H1 (cell line): Measurements from ENCODE around the gene DMC1. TPM values are rescaled to one million over a fixed set of nuclear protein-coding genes. Genes with fewer than 3 reads are reported as not detected.

Source experiments
- CTCF ChIA-PET: fragments of 300-600 bp; sonication (Branson Sonifier 250); formaldehyde crosslinking; loops from one replicate; lab custom pipeline; 2021; ENCODE audit not compliant: partially characterized antibody; lab: Charles Lee
- POLR2A ChIA-PET: fragments of 300-600 bp; sonication (Branson Sonifier 250); formaldehyde crosslinking; loops from one replicate; lab custom pipeline; 2021; ENCODE audit warnings: inconsistent platforms; ENCODE audit not compliant: partially characterized antibody; lab: Charles Lee
- DNase-seq, 2 experiments: peaks; one replicate each; pipeline versions ENCODE4 v3.0.0 to v3.0.0-alpha.2; 2010 to 2022; ENCODE audit warnings: low spot score in 2 of 2, low read depth in 1 of 2, mixed read lengths in 1 of 2
- FAIRE-seq: peaks from 2 replicates; lab custom pipeline; 2011; peaks lifted over from hg19 to GRCh38; lab: Jason Lieb, UNC
- H2AFZ ChIP-seq: 2 replicates; pipeline ENCODE4 v1.8.1; 2012; ENCODE audit warnings: low read length, inconsistent platforms
- H2AK5ac ChIP-seq: 2 replicates; pipeline ENCODE4 v1.6.1; 2013; ENCODE audit warnings: low read depth, low read length
- H2BK120ac ChIP-seq: replicated peaks from 2 replicates; pipeline ENCODE3; 2013; ENCODE audit warnings: low read depth, low read length, inconsistent platforms
- H2BK12ac ChIP-seq: 2 replicates; pipeline ENCODE4 v1.6.1; 2013; ENCODE audit warnings: low read depth, low read length
- H2BK15ac ChIP-seq: 2 replicates; pipeline ENCODE4 v1.6.1; 2013; ENCODE audit warnings: low read length
- H2BK20ac ChIP-seq: 2 replicates; pipeline ENCODE4 v1.6.1; 2013; ENCODE audit warnings: low read length
- H2BK5ac ChIP-seq: 2 replicates; pipeline ENCODE4 v1.6.1; 2013; ENCODE audit warnings: low read depth, low read length
- H3K14ac ChIP-seq: 2 replicates; pipeline ENCODE4 v1.6.1; 2013; ENCODE audit warnings: inconsistent platforms; ENCODE audit not compliant: insufficient read length
- H3K18ac ChIP-seq: 2 replicates; pipeline ENCODE4 v1.6.1; 2013; ENCODE audit warnings: low read length; ENCODE audit errors: extremely low read depth
- H3K23ac ChIP-seq: 2 replicates; pipeline ENCODE4 v1.6.1; 2013; ENCODE audit warnings: inconsistent platforms; ENCODE audit not compliant: insufficient read length
- H3K23me2 ChIP-seq: 2 replicates; pipeline ENCODE4 v1.6.1; 2013; ENCODE audit warnings: low read depth, low read length
- H3K27ac ChIP-seq: 2 replicates; pipeline ENCODE4 v1.6.1; 2011; ENCODE audit warnings: low read depth, low read length, inconsistent platforms
- H3K27me3 ChIP-seq, 4 experiments: replicated peaks in 1 of 4; 1 replicate in 1 of 4; 2 replicates in 3 of 4; pipeline versions ENCODE4 v1.6.1 to v1.8.1; 2011 to 2013; ENCODE audit warnings: low read length in 3 of 4, mild to moderate bottlenecking in 3 of 4, inconsistent platforms in 2 of 4, mixed read lengths in 2 of 4, moderate library complexity in 1 of 4; ENCODE audit not compliant: control insufficient read depth in 3 of 4, insufficient read depth in 3 of 4; ENCODE audit errors: extremely low read depth in 1 of 4
- H3K36me3 ChIP-seq, 4 experiments: 2 replicates each; pipeline versions ENCODE4 v1.6.1 to v1.8.1; 2011 to 2013; ENCODE audit warnings: mild to moderate bottlenecking in 4 of 4, low read length in 3 of 4, moderate library complexity in 2 of 4, control low read depth in 1 of 4, inconsistent platforms in 1 of 4; ENCODE audit not compliant: insufficient read depth in 4 of 4, control insufficient read depth in 2 of 4
- H3K4ac ChIP-seq: replicated peaks from 2 replicates; pipeline ENCODE3; 2013; ENCODE audit warnings: low read length, low read depth, mixed read lengths, inconsistent platforms; ENCODE audit not compliant: insufficient read length
- H3K4me1 ChIP-seq, 4 experiments: replicated peaks in 1 of 4; 1 replicate in 1 of 4; 2 replicates in 3 of 4; pipeline versions ENCODE4 v1.6.1 to v1.8.1; 2011 to 2013; ENCODE audit warnings: low read length in 3 of 4, inconsistent platforms in 2 of 4, mixed read lengths in 1 of 4; ENCODE audit not compliant: insufficient read depth in 4 of 4, control insufficient read depth in 3 of 4
- H3K4me2 ChIP-seq, 2 experiments: 2 replicates each; pipeline versions ENCODE4 v1.6.1 to v1.8.1; 2011 to 2013; ENCODE audit warnings: low read depth in 2 of 2, low read length in 2 of 2, control low read depth in 1 of 2, inconsistent platforms in 1 of 2, mild to moderate bottlenecking in 1 of 2; ENCODE audit not compliant: insufficient read depth in 1 of 2
- H3K4me3 ChIP-seq, 4 experiments: fragments of 200-600, 300-600 bp in 1 of 4; sonication (generic), shearing (Covaris generic), sonication (Bioruptor Twin) in 1 of 4; 2 replicates each; pipeline versions ENCODE4 v1.5.1 to v1.8.1; 2011 to 2016; ENCODE audit warnings: low read length in 4 of 4, low read depth in 3 of 4, control low read depth in 2 of 4, inconsistent platforms in 2 of 4, mild to moderate bottlenecking in 2 of 4, mixed read lengths in 1 of 4, moderate library complexity in 1 of 4; ENCODE audit not compliant: insufficient read depth in 2 of 4; ENCODE audit errors: extremely low read depth in 1 of 4
- H3K56ac ChIP-seq: replicated peaks from 2 replicates; pipeline ENCODE3; 2013; ENCODE audit warnings: low read depth, mild to moderate bottlenecking, mixed read lengths, low read length, inconsistent platforms; ENCODE audit not compliant: insufficient read length
- H3K79me1 ChIP-seq: 2 replicates; pipeline ENCODE4 v1.6.1; 2013; ENCODE audit warnings: low read depth, low read length, control low read depth
- H3K79me2 ChIP-seq, 2 experiments: 2 replicates each; pipeline versions ENCODE4 v1.6.1 to v1.8.1; 2012 to 2013; ENCODE audit warnings: low read length in 2 of 2, mild to moderate bottlenecking in 2 of 2, inconsistent platforms in 1 of 2; ENCODE audit not compliant: insufficient read depth in 2 of 2, control insufficient read depth in 1 of 2
- H3K9ac ChIP-seq, 4 experiments: replicated peaks in 1 of 4; 1 replicate in 1 of 4; 2 replicates in 3 of 4; pipeline versions ENCODE4 v1.6.1 to v1.8.1; 2011 to 2013; ENCODE audit warnings: low read depth in 3 of 4, low read length in 3 of 4, control low read depth in 2 of 4, mild to moderate bottlenecking in 2 of 4, moderate library complexity in 2 of 4, inconsistent platforms in 1 of 4; ENCODE audit errors: extremely low read depth in 1 of 4
- H3K9me3 ChIP-seq, 2 experiments: 2 replicates each; pipeline versions ENCODE4 v1.6.1 to v1.8.1; 2012 to 2013; ENCODE audit warnings: mild to moderate bottlenecking in 2 of 2, moderate library complexity in 2 of 2, control low read depth in 1 of 2, inconsistent platforms in 1 of 2, low read depth in 1 of 2, low read length in 1 of 2, mixed read lengths in 1 of 2; ENCODE audit not compliant: insufficient read depth in 2 of 2
- H4K20me1 ChIP-seq, 2 experiments: replicated peaks in 1 of 2; 2 replicates each; pipeline versions ENCODE3 to v1.8.1; 2011 to 2013; ENCODE audit warnings: inconsistent platforms in 2 of 2, low read length in 2 of 2, mild to moderate bottlenecking in 1 of 2; ENCODE audit not compliant: insufficient read depth in 2 of 2, control insufficient read depth in 1 of 2
- H4K5ac ChIP-seq: 2 replicates; pipeline ENCODE4 v1.6.1; 2013; ENCODE audit warnings: low read length, low read depth, mixed read lengths, inconsistent platforms; ENCODE audit not compliant: insufficient read length
- H4K8ac ChIP-seq: 2 replicates; pipeline ENCODE4 v1.8.0; 2013; ENCODE audit warnings: mild to moderate bottlenecking, moderate library complexity, low read length, inconsistent platforms; ENCODE audit not compliant: insufficient read depth; ENCODE audit errors: extremely low read depth
- H4K91ac ChIP-seq: replicated peaks from 2 replicates; pipeline ENCODE3; 2013; ENCODE audit warnings: low read length, mixed read lengths, inconsistent platforms; ENCODE audit not compliant: insufficient read length
- GABPA ChIP-seq: IDR thresholded peaks from 2 replicates; pipeline ENCODE4 v1.6.1; 2011; ENCODE audit warnings: mild to moderate bottlenecking, low read length, moderate library complexity, borderline replicate concordance; ENCODE audit not compliant: insufficient read depth
- POLR2A ChIP-seq, 2 experiments: IDR thresholded peaks; 1 replicate in 1 of 2; 2 replicates in 1 of 2; pipeline ENCODE4 v1.6.1; 2011; ENCODE audit warnings: low read depth in 2 of 2, low read length in 2 of 2, mild to moderate bottlenecking in 2 of 2; ENCODE audit errors: control extremely low read depth in 1 of 2
- POLR2AphosphoS5 ChIP-seq: IDR thresholded peaks from 2 replicates; pipeline ENCODE4 v1.6.1; 2011; ENCODE audit warnings: low read depth, low read length
- WGBS, 2 experiments: shearing (Covaris generic) in 1 of 2; methylation state at CpG; one replicate each; pipeline versions ENCODE4 v1.1.6 to v1.1.7; 2013 to 2015; ENCODE audit warnings: low lambda C conversion rate in 2 of 2, mixed read lengths in 2 of 2, inconsistent platforms in 1 of 2, low coverage in 1 of 2, missing lambda C conversion rate in 1 of 2; ENCODE audit not compliant: insufficient replicate concordance in 2 of 2, insufficient coverage in 1 of 2, insufficient read length in 1 of 2; ENCODE audit errors: extremely low coverage in 1 of 2, missing lambda C conversion rate in 1 of 2; 5-methylcytosine and 5-hydroxymethylcytosine counted together
- polyA plus RNA-seq, 7 experiments: library from polyadenylated mRNA; depleted of rRNA in 3 of 7; stranded (reverse) in 5 of 7; unstranded in 2 of 7; fragments of >200 nt in 5 of 7; fragments of 200-250 nt in 2 of 7; gene quantifications; 1 replicate in 5 of 7; 2 replicates in 1 of 7; 4 replicates in 1 of 7; pipeline versions ENCODE4 v1.2.1 to v1.2.3, GENCODE V29; 2011 to 2013; ENCODE audit warnings: missing spikeins in 2 of 7, mixed read lengths in 2 of 7
- total RNA-seq: library from RNA; stranded (reverse); fragmentation: NEBNext Ultra II Directional; extraction: Animal tissue kit (Norgen Biotek cat#: 25700); gene quantifications from 2 replicates; pipeline ENCODE4 v1.2.1, GENCODE V29; 2021

DMC1 gene
- total and polyA plus RNA-seq, 2 of the 8 experiments (the other 6 are each of a cell fraction or from before 2014, with no cell fraction given), result 3.8 to 7.2 TPM

DNA sequence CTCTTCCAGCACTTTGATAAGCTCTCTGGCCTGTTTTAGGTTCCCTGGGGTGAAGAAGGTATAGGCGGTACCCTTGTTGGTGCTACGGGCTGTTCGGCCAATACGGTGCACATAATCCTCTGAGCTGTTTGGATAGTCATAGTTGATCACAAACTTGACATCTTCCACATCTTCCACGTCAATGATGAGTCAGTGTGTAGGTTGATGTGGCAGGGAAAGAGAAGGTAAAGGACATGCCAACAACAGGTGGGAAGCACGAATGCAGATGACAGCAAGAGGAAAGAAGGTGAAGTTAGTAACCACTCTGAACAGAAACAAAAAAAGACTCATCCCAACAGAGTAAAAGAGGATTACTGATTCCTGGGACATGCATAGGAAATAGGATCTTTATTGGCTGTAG is 82.0 kb downstream of the DMC1 start:
- POLR2A ChIA-PET, result interaction anchor here (1.0 to 40.8 kb wide), 12 partner anchors 2 to 80 kb away, joined by 3 to 1102 read pairs (median 4); partner anchors contain the start of gene KDELR3
- no peak overlapping the region for H4K8ac ChIP-seq
- H2BK20ac ChIP-seq, result no peak overlapping the region
- H3K27me3 ChIP-seq, result no peaks in the 10 kb centered on the region
- H3K18ac ChIP-seq, result no peak overlapping the region
- peaks cover 60 to 100% (median 88%) of the 10 kb centered on the region in 4 experiments for H3K36me3 ChIP-seq
- H3K4me2 ChIP-seq, result no peak overlapping the region
- no peaks in the 10 kb centered on the region; the same call in 1 of the 2 replicates for H3K79me1 ChIP-seq
- H3K4me3 ChIP-seq, result no peak overlapping the region
- H3K14ac ChIP-seq, result no peak overlapping the region
- H3K27ac ChIP-seq, result no peak overlapping the region
- H2BK5ac ChIP-seq, result no peak overlapping the region
- H2BK120ac ChIP-seq, result no peak overlapping the region
- WGBS, 2 experiments, result 96% methylated on average over 6 of the region's 6 CpGs; no CpG with 5 or more reads in 1 of the 2 experiments
- DNase-seq (no peak), FAIRE-seq (no peak)
- H3K4me1 ChIP-seq, result peaks cover 0 to 4% (median 3%) of the 10 kb centered on the region in 4 experiments; a peak in 2 of 7 replicates
- no peaks in the 10 kb centered on the region for H3K23me2 ChIP-seq
- no peak overlapping the region for H3K9ac ChIP-seq
- H4K91ac ChIP-seq, result no peak overlapping the region
- H4K5ac ChIP-seq, result no peak overlapping the region
- no peak overlapping the region for H3K56ac ChIP-seq
- no peak overlapping the region for H3K23ac ChIP-seq
- H2BK12ac ChIP-seq, result no peak overlapping the region
- H2AFZ ChIP-seq, result no peak overlapping the region
- CTCF ChIA-PET, result interaction anchor here (0.9 to 1.8 kb wide), 4 partner anchors 15 to 75 kb away, joined by 3 to 7 read pairs (median 4); partner anchors contain the start of gene KDELR3
- no peak for TF ChIP-seq GABPA
- TF ChIP-seq POLR2AphosphoS5, result peak; percentile 41; the same call in 1 of the 2 replicates
- TF ChIP-seq POLR2A (IDR thresholded peaks at IDR 0.05; ENCODE audit: control extremely low read depth in 1 of 2, low read depth in 2 of 2, low read length in 2 of 2), result peak in 1 of 2 experiments; percentile 58; a peak in 2 of 3 replicates
- TF ChIP-seq, all 59 proteins: peak for 2
- Histone ChIP-seq H3K9me3 (no peaks in the 10 kb centered on the region), H3K79me2 (peaks cover 0 to 3% of the 10 kb centered on the region in 2 experiments; a peak in 2 of 4 replicates), H4K20me1 (peaks cover 6 to 9% of the 10 kb centered on the region in 2 experiments), H2BK15ac (no peak overlapping the region), H2AK5ac (no peak overlapping the region), H3K4ac (no peak overlapping the region)
